Tibial artery (tissue), 4 donors: Measurements from ENCODE around the gene PINLYP.

Experiments used
- DNase-seq, 2 donors: peaks; one replicate each; pipeline ENCODE4 v3.0.0-alpha.2; 2019
- H3K27ac ChIP-seq, 2 donors: fragments of 200-600 bp; sonication (generic) in 1 of 2; 1 replicate in 1 of 2; 2 replicates in 1 of 2; pipeline ENCODE4 v1.5.1; 2018 to 2019; ENCODE audit warnings: mild to moderate bottlenecking in 1 of 2
- H3K27me3 ChIP-seq, 2 donors: fragments of 200-600 bp; sonication (generic) in 1 of 2; one replicate each; pipeline versions ENCODE4 v1.5.1 to v1.6.0; 2016 to 2019
- H3K36me3 ChIP-seq, 3 donors: fragments of 200-600 bp; sonication (generic) in 2 of 3; one replicate each; pipeline ENCODE4 v1.5.1; 2016 to 2019; ENCODE audit warnings: mild to moderate bottlenecking in 2 of 3
- H3K4me1 ChIP-seq, 4 donors: fragments of 200-600 bp; sonication (generic) in 2 of 4; 1 replicate in 3 of 4; 2 replicates in 1 of 4; pipeline ENCODE4 v1.5.1; 2016 to 2019
- H3K4me3 ChIP-seq, 2 donors: fragments of 200-600 bp; sonication (generic) in 1 of 2; 1 replicate in 1 of 2; 2 replicates in 1 of 2; pipeline ENCODE4 v1.5.1; 2018 to 2019; ENCODE audit warnings: mild to moderate bottlenecking in 2 of 2
- H3K9me3 ChIP-seq, 3 donors: fragments of 200-600 bp; sonication (generic) in 1 of 3; one replicate each; pipeline ENCODE4 v1.5.1; 2016 to 2019
- CTCF ChIP-seq, 2 experiments: fragments of 200-600 bp in 1 of 2; fragments of 450-650 bp in 1 of 2; IDR thresholded peaks; one replicate each; pipeline ENCODE4 v1.5.1; 2017 to 2019; ENCODE audit warnings: antibody characterized with exemption in 2 of 2, mild to moderate bottlenecking in 1 of 2, moderate library complexity in 1 of 2
- intact Hi-C: fragments of 100-400 bp; cut with DNase I; formaldehyde crosslinking; loops from one replicate; pipeline ENCODE4 v1.15.0; 2023; ENCODE audit warnings: low total_unique reads

Gene PINLYP

GRCh38 chr19:43561139-43561970 lies 14.2 kb upstream of the PINLYP start:
- TF ChIP-seq CTCF (IDR thresholded peaks at IDR 0.05), result no peak
- H3K36me3 ChIP-seq, result peaks cover 18 to 44% (median 36%) of the 10 kb centered on the region in 3 donors
- peaks cover 0 to 19% (median 11%) of the 10 kb centered on the region in 4 donors for H3K4me1 ChIP-seq
- intact Hi-C loops, result no loop called here
- DNase-seq, result no peak
- H3K4me3 ChIP-seq, result no peak overlapping the region
- H3K9me3 ChIP-seq, result no peaks in the 10 kb centered on the region
- H3K27me3 ChIP-seq, result no peaks in the 10 kb centered on the region
- no peak overlapping the region for H3K27ac ChIP-seq

GRCh38 chr19:43562226-43562697 lies 13.3 kb upstream of the PINLYP start:
- Histone ChIP-seq H3K27ac (peak overlapping the region; percentile 54 to 55), H3K4me3 (no peak overlapping the region), H3K9me3 (no peaks in the 10 kb centered on the region), H3K4me1 (peaks cover 0 to 19% (median 11%) of the 10 kb centered on the region in 4 donors), H3K27me3 (no peaks in the 10 kb centered on the region), H3K36me3 (peaks cover 18 to 39% (median 30%) of the 10 kb centered on the region in 3 donors)
- no peak for TF ChIP-seq CTCF (IDR thresholded peaks at IDR 0.05)
- DNase-seq, result no peak
- intact Hi-C loops, result no loop called here

GRCh38 chr19:43562698-43563241 lies 12.8 kb upstream of the PINLYP start:
- Histone ChIP-seq H3K27me3 (no peaks in the 10 kb centered on the region), H3K4me3 (no peak overlapping the region), H3K36me3 (peaks cover 18 to 37% (median 30%) of the 10 kb centered on the region in 3 donors), H3K27ac (peak overlapping the region; percentile 54 to 55), H3K9me3 (no peaks in the 10 kb centered on the region), H3K4me1 (peaks cover 0 to 19% (median 11%) of the 10 kb centered on the region in 4 donors)
- no peak for TF ChIP-seq CTCF (IDR thresholded peaks at IDR 0.05)
- DNase-seq, result peak; percentile 82 to 89
- intact Hi-C loops, result no loop called here

GRCh38 chr19:43563816-43564457 lies 11.7 kb upstream of the PINLYP start:
- DNase-seq, result no peak
- intact Hi-C loops, result no loop called here
- Histone ChIP-seq H3K9me3 (no peaks in the 10 kb centered on the region), H3K4me1 (peaks cover 0 to 19% (median 11%) of the 10 kb centered on the region in 4 donors), H3K36me3 (peaks cover 6 to 27% (median 21%) of the 10 kb centered on the region in 3 donors), H3K27me3 (no peaks in the 10 kb centered on the region), H3K4me3 (no peak overlapping the region), H3K27ac (peak overlapping the region in 1 of 2 donors; percentile 50)
- TF ChIP-seq CTCF (IDR thresholded peaks at IDR 0.05), result no peak

GRCh38 chr19:43564800-43565199 lies 10.8 kb upstream of the PINLYP start:
- H3K4me1 ChIP-seq, result peaks cover 0 to 19% (median 11%) of the 10 kb centered on the region in 4 donors
- H3K27ac ChIP-seq, result no peak overlapping the region
- no peak for DNase-seq

More at GRCh38 chr19:43564800-43565199, 10.8 kb upstream of the PINLYP start:
- TF ChIP-seq CTCF (IDR thresholded peaks at IDR 0.05), result no peak
- H3K4me3 ChIP-seq, result no peak overlapping the region
- no peaks in the 10 kb centered on the region for H3K27me3 ChIP-seq
- intact Hi-C loops, result no loop called here
- H3K36me3 ChIP-seq, result peaks cover 1 to 20% (median 18%) of the 10 kb centered on the region in 3 donors
- H3K9me3 ChIP-seq, result no peaks in the 10 kb centered on the region
